Breast epithelium (tissue), 3 donors: ENCODE data around the gene RWDD2A.

Experiments used
- CTCF ChIP-seq, 3 donors: fragments of 450-650 bp; IDR thresholded peaks; one replicate each; pipeline ENCODE4 v1.5.1; 2016 to 2017; ENCODE audit warnings: antibody characterized with exemption in 3 of 3, mild to moderate bottlenecking in 3 of 3, moderate library complexity in 3 of 3
- POLR2AphosphoS5 ChIP-seq, 3 donors: sonication (generic); formaldehyde crosslinking; IDR thresholded peaks; one replicate each; pipeline ENCODE4 v1.6.1; 2017; ENCODE audit warnings: antibody characterized with exemption in 3 of 3

- TF ChIP-seq CTCF (IDR thresholded peaks at IDR 0.05) (no peak), POLR2AphosphoS5 (IDR thresholded peaks at IDR 0.05) (no peak)
Measured at GRCh38 chr6:83151114-83151513, 42.0 kb upstream of the RWDD2A start.
